Endothelial cell of umbilical vein (primary cell): ENCODE data around the gene KRT78. TPM values are rescaled to one million over a fixed set of nuclear protein-coding genes. Genes with fewer than 3 reads are reported as not detected.

ENCODE experiments used
- BruUV-seq: library from RNA; stranded (reverse); fragments of 400-500 nt; replicated peaks from 2 replicates; lab custom pipeline; 2021; lab: Mats Ljungman, UMichigan
- CTCF ChIA-PET: fragments of 300-600, 350-600 bp; sonication (Branson Sonifier 250); formaldehyde crosslinking; loops from one replicate; lab custom pipeline; 2021; ENCODE audit warnings: antibody characterized with exemption, inconsistent platforms; lab: Charles Lee
- POLR2A ChIA-PET: fragments of 300-600, 350-600 bp; sonication (Branson Sonifier 250); formaldehyde crosslinking; loops from one replicate; lab custom pipeline; 2021; ENCODE audit warnings: antibody characterized with exemption, inconsistent platforms; lab: Charles Lee
- DNase-seq: peaks from one replicate; pipeline ENCODE4 v3.0.0-alpha.2; 2011; ENCODE audit warnings: low read depth, low spot score
- FAIRE-seq: peaks from 2 replicates; lab custom pipeline; 2011; peaks lifted over from hg19 to GRCh38; lab: Jason Lieb, UNC
- H2AFZ ChIP-seq: 2 replicates; pipeline ENCODE4 v1.6.0; 2012; ENCODE audit warnings: low read depth, low read length, control low read depth, inconsistent platforms
- H3K27ac ChIP-seq: 2 replicates; pipeline ENCODE4 v1.5.1; 2011; ENCODE audit warnings: low read depth, mild to moderate bottlenecking, control low read depth, low read length, moderate library complexity; ENCODE audit not compliant: insufficient read depth
- H3K27me3 ChIP-seq, 2 experiments: 2 replicates each; pipeline versions ENCODE4 v1.6.0 to v1.6.1; 2011; ENCODE audit warnings: low read length in 2 of 2, mixed read lengths in 1 of 2; ENCODE audit not compliant: control insufficient read depth in 2 of 2, insufficient read depth in 2 of 2
- H3K36me3 ChIP-seq, 2 experiments: 2 replicates in 1 of 2; 3 replicates in 1 of 2; pipeline ENCODE4 v1.5.1; 2011; ENCODE audit warnings: low read length in 2 of 2, mild to moderate bottlenecking in 1 of 2, moderate library complexity in 1 of 2; ENCODE audit not compliant: control insufficient read depth in 2 of 2, insufficient read depth in 2 of 2; ENCODE audit errors: extremely low read depth in 1 of 2
- H3K4me1 ChIP-seq: 3 replicates; pipeline ENCODE4 v1.5.1; 2011; ENCODE audit warnings: mild to moderate bottlenecking, low read length; ENCODE audit not compliant: control insufficient read depth, insufficient read depth; ENCODE audit errors: extremely low read depth
- H3K4me2 ChIP-seq: 2 replicates; pipeline ENCODE4 v1.6.1; 2011; ENCODE audit warnings: low read length, control low read depth, mixed read lengths; ENCODE audit not compliant: insufficient read depth
- H3K4me3 ChIP-seq, 3 experiments: fragments of 200-600 bp in 1 of 3; sonication (generic), shearing (Covaris generic) in 1 of 3; replicated peaks in 1 of 3; 2 replicates each; pipeline ENCODE4 v1.5.1; 2011 to 2016; ENCODE audit warnings: control low read depth in 3 of 3, low read length in 3 of 3, mild to moderate bottlenecking in 2 of 3, inconsistent platforms in 1 of 3, low read depth in 1 of 3, moderate library complexity in 1 of 3; ENCODE audit not compliant: insufficient read depth in 1 of 3
- H3K79me2 ChIP-seq: 2 replicates; pipeline ENCODE4 v1.6.0; 2012; ENCODE audit warnings: low read length, inconsistent platforms; ENCODE audit not compliant: control insufficient read depth, insufficient read depth
- H3K9ac ChIP-seq: replicated peaks from 2 replicates; pipeline ENCODE3; 2011; ENCODE audit warnings: low read length, control low read depth; ENCODE audit not compliant: insufficient read depth; ENCODE audit errors: extremely low read depth
- H3K9me1 ChIP-seq: replicated peaks from 3 replicates; pipeline ENCODE4 v1.6.0; 2011; ENCODE audit warnings: mild to moderate bottlenecking, low read length; ENCODE audit not compliant: control insufficient read depth, insufficient read depth; ENCODE audit errors: extremely low read depth
- H3K9me3 ChIP-seq: replicated peaks from 2 replicates; pipeline ENCODE4 v1.5.1; 2012; ENCODE audit warnings: low read length, inconsistent platforms; ENCODE audit not compliant: control insufficient read depth, insufficient read depth
- H4K20me1 ChIP-seq: replicated peaks from 2 replicates; pipeline ENCODE3; 2011; ENCODE audit warnings: mild to moderate bottlenecking, low read length; ENCODE audit not compliant: control insufficient read depth, insufficient read depth; ENCODE audit errors: extremely low read depth
- EZH2 ChIP-seq: IDR thresholded peaks from 2 replicates; pipeline ENCODE4 v1.6.1; 2012; ENCODE audit warnings: borderline replicate concordance, low read depth, mild to moderate bottlenecking, moderate library complexity, low read length, inconsistent platforms; ENCODE audit not compliant: severe bottlenecking
- FOS ChIP-seq: IDR thresholded peaks from 2 replicates; pipeline ENCODE4 v1.6.1; 2011; ENCODE audit warnings: mild to moderate bottlenecking, low read length, moderate library complexity, borderline replicate concordance; ENCODE audit not compliant: insufficient read depth
- GATA2 ChIP-seq: IDR thresholded peaks from 2 replicates; pipeline ENCODE4 v1.7.0; 2011; ENCODE audit warnings: low read depth, mild to moderate bottlenecking, moderate library complexity, mixed read lengths, low read length; ENCODE audit not compliant: insufficient read length, insufficient read depth
- JUN ChIP-seq: IDR thresholded peaks from 2 replicates; pipeline ENCODE4 v1.6.1; 2011; ENCODE audit warnings: borderline replicate concordance, low read depth; ENCODE audit not compliant: insufficient read length, insufficient read depth
- MYC ChIP-seq: IDR thresholded peaks from one replicate; pipeline ENCODE4 v1.6.1; 2011; ENCODE audit warnings: mild to moderate bottlenecking, low read depth, low read length
- POLR2A ChIP-seq: IDR thresholded peaks from 2 replicates; pipeline ENCODE4 v1.6.1; 2012; ENCODE audit warnings: low read depth, mild to moderate bottlenecking, control low read depth, low read length
- POLR2AphosphoS5 ChIP-seq: IDR thresholded peaks from 2 replicates; pipeline ENCODE4 v1.6.1; 2012; ENCODE audit warnings: low read depth, mild to moderate bottlenecking, control low read depth, low read length, moderate library complexity; ENCODE audit not compliant: insufficient read depth
- dilution Hi-C: fragments of 300-500 bp; cut with MboI; formaldehyde crosslinking; loops from one replicate; pipeline ENCODE4 v1.15.0; 2019; ENCODE audit warnings: low sequenced_read_pairs; ENCODE audit not compliant: extremely low pct_ligation_motif_present
- intact Hi-C: fragments of 100-400 bp; cut with micrococcal nuclease; formaldehyde crosslinking; loops from one replicate; pipeline ENCODE4 v1.10.0; 2022
- polyA plus RNA-seq, 4 experiments: library from polyadenylated mRNA; depleted of rRNA in 3 of 4; stranded (reverse) in 3 of 4; unstranded in 1 of 4; fragments of >200 nt; gene quantifications; 2 replicates each; pipeline versions ENCODE4 v1.2.1 to v1.2.3, GENCODE V29; 2011 to 2012; ENCODE audit warnings: missing spikeins in 1 of 4
- total RNA-seq: library from RNA; stranded (reverse); gene quantifications from 2 replicates; pipeline ENCODE4 v1.2.3, GENCODE V29; 2021
- TF ChIP-seq, protein P1 (sequence below), 2 donors: IDR thresholded peaks; 1 replicate in 1 of 2; 2 replicates in 1 of 2; pipeline ENCODE4 v1.5.1; 2011; ENCODE audit warnings: low read length in 2 of 2, mild to moderate bottlenecking in 2 of 2, moderate library complexity in 2 of 2, control low read depth in 1 of 2, inconsistent platforms in 1 of 2, low read depth in 1 of 2; ENCODE audit not compliant: insufficient read depth in 1 of 2; ENCODE audit errors: extremely low read depth in 1 of 2
- TF ChIP-seq, protein P2 (sequence below): IDR thresholded peaks from 2 replicates; pipeline ENCODE4 v1.6.1; 2011; ENCODE audit not compliant: insufficient read depth, insufficient read length

The KRT78 gene
- total and polyA plus RNA-seq, 2 donors (not counting 3 experiments of a cell fraction or from before 2014, with no cell fraction given), result not detected

DNA sequence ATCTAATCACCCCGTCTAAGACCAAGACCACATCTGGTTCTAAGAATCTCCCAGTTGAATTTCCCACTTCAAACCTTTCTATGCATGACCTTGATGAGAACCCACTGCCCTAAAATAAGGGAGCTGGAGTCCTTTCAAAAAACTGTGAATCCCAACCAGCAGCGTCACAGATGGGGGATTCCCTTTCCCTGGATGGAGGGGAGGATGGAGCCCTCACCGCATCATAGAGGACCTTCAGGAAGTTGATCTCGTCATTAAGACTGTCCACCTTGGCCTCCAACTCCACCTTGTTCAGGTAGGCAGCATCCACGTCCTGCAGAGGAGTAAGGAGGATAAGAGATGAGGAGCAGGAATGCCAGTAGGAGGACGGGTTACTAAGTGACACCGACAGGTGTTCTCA is 39.6 kb downstream of the KRT78 start:
- H2AFZ ChIP-seq, result no peak overlapping the region
- no peaks in the 10 kb centered on the region for H3K9me1 ChIP-seq
- DNase-seq, result no peak
- H3K9me3 ChIP-seq, result no peaks in the 10 kb centered on the region
- no peaks in the 10 kb centered on the region for H3K27me3 ChIP-seq
- ChIA-PET POLR2A (no interaction called here), CTCF (no interaction called here)
- intact Hi-C loops (no loop called here), dilution Hi-C loops (no loop called here)
- H3K36me3 ChIP-seq, result no peaks in the 10 kb centered on the region
- H3K4me1 ChIP-seq, result no peaks in the 10 kb centered on the region
- H3K79me2 ChIP-seq, result no peaks in the 10 kb centered on the region
- BruUV-seq, result no TSS peak
- no peak overlapping the region for H3K27ac ChIP-seq
- no peak for FAIRE-seq
- no peak overlapping the region for H3K4me2 ChIP-seq
- TF ChIP-seq, protein P1, sequence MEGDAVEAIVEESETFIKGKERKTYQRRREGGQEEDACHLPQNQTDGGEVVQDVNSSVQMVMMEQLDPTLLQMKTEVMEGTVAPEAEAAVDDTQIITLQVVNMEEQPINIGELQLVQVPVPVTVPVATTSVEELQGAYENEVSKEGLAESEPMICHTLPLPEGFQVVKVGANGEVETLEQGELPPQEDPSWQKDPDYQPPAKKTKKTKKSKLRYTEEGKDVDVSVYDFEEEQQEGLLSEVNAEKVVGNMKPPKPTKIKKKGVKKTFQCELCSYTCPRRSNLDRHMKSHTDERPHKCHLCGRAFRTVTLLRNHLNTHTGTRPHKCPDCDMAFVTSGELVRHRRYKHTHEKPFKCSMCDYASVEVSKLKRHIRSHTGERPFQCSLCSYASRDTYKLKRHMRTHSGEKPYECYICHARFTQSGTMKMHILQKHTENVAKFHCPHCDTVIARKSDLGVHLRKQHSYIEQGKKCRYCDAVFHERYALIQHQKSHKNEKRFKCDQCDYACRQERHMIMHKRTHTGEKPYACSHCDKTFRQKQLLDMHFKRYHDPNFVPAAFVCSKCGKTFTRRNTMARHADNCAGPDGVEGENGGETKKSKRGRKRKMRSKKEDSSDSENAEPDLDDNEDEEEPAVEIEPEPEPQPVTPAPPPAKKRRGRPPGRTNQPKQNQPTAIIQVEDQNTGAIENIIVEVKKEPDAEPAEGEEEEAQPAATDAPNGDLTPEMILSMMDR (IDR thresholded peaks at IDR 0.05; ENCODE audit: extremely low read depth in 1 of 2, insufficient read depth in 1 of 2, low read depth in 1 of 2, low read length in 2 of 2), result no peak
- no peak for TF ChIP-seq POLR2A
- no peak for TF ChIP-seq MYC
- TF ChIP-seq JUN, result no peak
- no peak for TF ChIP-seq POLR2AphosphoS5
- TF ChIP-seq GATA2, result no peak
- TF ChIP-seq FOS, result no peak
- TF ChIP-seq, protein P2, sequence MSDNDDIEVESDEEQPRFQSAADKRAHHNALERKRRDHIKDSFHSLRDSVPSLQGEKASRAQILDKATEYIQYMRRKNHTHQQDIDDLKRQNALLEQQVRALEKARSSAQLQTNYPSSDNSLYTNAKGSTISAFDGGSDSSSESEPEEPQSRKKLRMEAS, result no peak
- no peak for TF ChIP-seq EZH2
- no peak overlapping the region for H3K4me3 ChIP-seq
- no peak overlapping the region for H3K9ac ChIP-seq
- no peaks in the 10 kb centered on the region for H4K20me1 ChIP-seq
